GM21528 (cell line): ENCODE data around the gene APOL1.
"Not testable (repeated sequence)": the region's sequence is repeated elsewhere in the genome, so short reads cannot be mapped to it uniquely, and the experiment has no call there.

Experiments used
- ATAC-seq: cut with Tn5 transposase; IDR thresholded peaks from one replicate; pipeline ENCODE4 v1.9.1; 2021; ENCODE audit warnings: mild to moderate bottlenecking, moderate library complexity; ENCODE audit not compliant: unreplicated experiment, low FRiP score

APOL1 gene

GRCh38 chr22:36252754-36253522 is at the start of gene APOL1:
TSS of gene APOL1 (plus strand) at chr22:36253133. CDS start at chr22:36254956, 1,823 bp downstream.
- ATAC-seq, result peak; percentile 74

- ATAC-seq, result not testable (repeated sequence)
These were observed 49.5 kb upstream of the APOL1 start for GRCh38 chr22:36203441-36203840.

GRCh38 chr22:36204001-36204631 is 48.8 kb upstream of the APOL1 start:
- no peak for ATAC-seq

- no peak for ATAC-seq
These were observed 48.3 kb upstream of the APOL1 start for GRCh38 chr22:36204632-36205015.

- ATAC-seq, result not testable (repeated sequence)
These were observed 47.4 kb upstream of the APOL1 start for GRCh38 chr22:36205573-36205972.

GRCh38 chr22:36206255-36206654 is 46.7 kb upstream of the APOL1 start:
- ATAC-seq, result no peak

- ATAC-seq, result no peak
These were observed 44.7 kb upstream of the APOL1 start for GRCh38 chr22:36208162-36208765.

GRCh38 chr22:36208914-36209313 is 44.0 kb upstream of the APOL1 start:
- ATAC-seq, result no peak

GRCh38 chr22:36209488-36209908 is 43.4 kb upstream of the APOL1 start:
- not testable (repeated sequence) for ATAC-seq

- no peak for ATAC-seq
These were observed 42.7 kb upstream of the APOL1 start for GRCh38 chr22:36210224-36210623.

GRCh38 chr22:36211237-36211861 is 41.6 kb upstream of the APOL1 start:
- no peak for ATAC-seq

GRCh38 chr22:36212901-36213300 is 40.0 kb upstream of the APOL1 start:
- no peak for ATAC-seq

GRCh38 chr22:36213586-36213985 is 39.3 kb upstream of the APOL1 start:
- ATAC-seq, result no peak

- ATAC-seq, result no peak
These were observed 37.0 kb upstream of the APOL1 start for GRCh38 chr22:36215981-36216380.

- ATAC-seq, result no peak
These were observed 34.2 kb upstream of the APOL1 start for GRCh38 chr22:36218648-36219193.

- no peak for ATAC-seq
These were observed 32.4 kb upstream of the APOL1 start for GRCh38 chr22:36220451-36220921.

- ATAC-seq, result no peak
These were observed 30.9 kb upstream of the APOL1 start for GRCh38 chr22:36221799-36222751.

GRCh38 chr22:36222887-36223450 is 30.0 kb upstream of the APOL1 start:
- no peak for ATAC-seq

- no peak for ATAC-seq
These were observed 29.4 kb upstream of the APOL1 start for GRCh38 chr22:36223504-36223903.
